ENCODE measurements around the gene ZNF385B.

The ZNF385B gene

GRCh38 chr2:179677746-179678505 is 183.5 kb downstream of the ZNF385B start:
- Histone ChIP-seq H2BK12ac (ENCODE audit: low read length in 2 of 2) (no peak overlapping the region), H3K4me2 (ENCODE audit: low read length, poor library complexity, severe bottlenecking) (no peak overlapping the region), H3K4me1 (ENCODE audit: control insufficient read depth, insufficient read depth, low read depth, low read length) (no peaks in the 10 kb centered on the region), H2AFZ (ENCODE audit: low read depth, low read length) (no peak overlapping the region), H2BK120ac (ENCODE audit: low read depth, low read length) (no peak overlapping the region), H3K9me3 (ENCODE audit: control insufficient read depth, low read length) (no peaks in the 10 kb centered on the region), H3K27ac (ENCODE audit: low read length, poor library complexity, severe bottlenecking) (no peak overlapping the region), H4K91ac (ENCODE audit: low read length) (no peak overlapping the region), H2BK15ac (ENCODE audit: low read depth, poor library complexity, severe bottlenecking) (no peak overlapping the region), H2AK5ac (ENCODE audit: low read length, severe bottlenecking) (no peak overlapping the region), H3K14ac (ENCODE audit: low read length in 2 of 2) (no peak overlapping the region), H3K4ac (ENCODE audit: low read depth in 1 of 2, low read length in 2 of 2) (no peak overlapping the region), H3K36me3 (ENCODE audit: control insufficient read depth in 1 of 2, insufficient read depth in 2 of 2, low read depth in 1 of 2, low read length in 2 of 2) (no peaks in the 10 kb centered on the region), H3K79me1 (replicated peaks; ENCODE audit: low read length, poor library complexity, severe bottlenecking) (no peaks in the 10 kb centered on the region), H3K27me3 (ENCODE audit: control insufficient read depth in 1 of 2, insufficient read depth in 1 of 2, low read length in 2 of 2) (no peaks in the 10 kb centered on the region), H4K8ac (ENCODE audit: low read length) (no peak overlapping the region), H3K9ac (ENCODE audit: low read length) (no peak overlapping the region), H3K18ac (ENCODE audit: low read depth in 1 of 2, low read length in 2 of 2) (no peak overlapping the region), H2BK5ac (ENCODE audit: low read depth, low read length, poor library complexity, severe bottlenecking) (no peak overlapping the region), H3K4me3 (ENCODE audit: insufficient read depth in 1 of 2, low read depth in 1 of 2, low read length in 2 of 2) (no peak overlapping the region), H3K23ac (ENCODE audit: low read length in 2 of 2) (no peak overlapping the region)
- DNase-seq = no peak
- WGBS = no CpG with 5 or more reads among the region's 2 CpGs

GRCh38 chr2:179677077-179677688 is 184.2 kb downstream of the ZNF385B start:
- Histone ChIP-seq H4K8ac (ENCODE audit: low read length) (no peak overlapping the region), H3K23ac (ENCODE audit: low read length in 2 of 2) (no peak overlapping the region), H3K4ac (ENCODE audit: low read depth in 1 of 2, low read length in 2 of 2) (no peak overlapping the region), H3K27me3 (ENCODE audit: control insufficient read depth in 1 of 2, insufficient read depth in 1 of 2, low read length in 2 of 2) (no peaks in the 10 kb centered on the region), H2BK15ac (ENCODE audit: low read depth, poor library complexity, severe bottlenecking) (no peak overlapping the region), H3K18ac (ENCODE audit: low read depth in 1 of 2, low read length in 2 of 2) (no peak overlapping the region), H3K27ac (ENCODE audit: low read length, poor library complexity, severe bottlenecking) (no peak overlapping the region), H3K4me1 (ENCODE audit: control insufficient read depth, insufficient read depth, low read depth, low read length) (no peaks in the 10 kb centered on the region), H3K4me2 (ENCODE audit: low read length, poor library complexity, severe bottlenecking) (no peak overlapping the region), H3K14ac (ENCODE audit: low read length in 2 of 2) (no peak overlapping the region), H3K9ac (ENCODE audit: low read length) (no peak overlapping the region), H2BK120ac (ENCODE audit: low read depth, low read length) (no peak overlapping the region), H3K4me3 (ENCODE audit: insufficient read depth in 1 of 2, low read depth in 1 of 2, low read length in 2 of 2) (no peak overlapping the region), H4K91ac (ENCODE audit: low read length) (no peak overlapping the region), H3K79me1 (replicated peaks; ENCODE audit: low read length, poor library complexity, severe bottlenecking) (no peaks in the 10 kb centered on the region), H2AFZ (ENCODE audit: low read depth, low read length) (no peak overlapping the region), H2AK5ac (ENCODE audit: low read length, severe bottlenecking) (no peak overlapping the region), H3K36me3 (ENCODE audit: control insufficient read depth in 1 of 2, insufficient read depth in 2 of 2, low read depth in 1 of 2, low read length in 2 of 2) (no peaks in the 10 kb centered on the region), H2BK12ac (ENCODE audit: low read length in 2 of 2) (no peak overlapping the region), H3K9me3 (ENCODE audit: control insufficient read depth, low read length) (no peaks in the 10 kb centered on the region), H2BK5ac (ENCODE audit: low read depth, low read length, poor library complexity, severe bottlenecking) (no peak overlapping the region)
- DNase-seq = no peak
- WGBS = 67% methylated on average over 1 of the region's 3 CpGs

- H4K91ac ChIP-seq (ENCODE audit: low read length) = no peak overlapping the region
- no peaks in the 10 kb centered on the region for H3K27me3 ChIP-seq (ENCODE audit: control insufficient read depth in 1 of 2, insufficient read depth in 1 of 2, low read length in 2 of 2)
- H3K27ac ChIP-seq (ENCODE audit: low read length, poor library complexity, severe bottlenecking) = no peak overlapping the region
- H3K9me3 ChIP-seq (ENCODE audit: control insufficient read depth, low read length) = no peaks in the 10 kb centered on the region
- H3K23ac ChIP-seq (ENCODE audit: low read length in 2 of 2) = no peak overlapping the region
- H2AFZ ChIP-seq (ENCODE audit: low read depth, low read length) = no peak overlapping the region
- H4K8ac ChIP-seq (ENCODE audit: low read length) = no peak overlapping the region
- no peak overlapping the region for H2AK5ac ChIP-seq (ENCODE audit: low read length, severe bottlenecking)
- H3K18ac ChIP-seq (ENCODE audit: low read depth in 1 of 2, low read length in 2 of 2) = no peak overlapping the region
- no peak overlapping the region for H2BK120ac ChIP-seq (ENCODE audit: low read depth, low read length)
- no peak overlapping the region for H2BK12ac ChIP-seq (ENCODE audit: low read length in 2 of 2)
- H3K4me3 ChIP-seq (ENCODE audit: insufficient read depth in 1 of 2, low read depth in 1 of 2, low read length in 2 of 2) = no peak overlapping the region
- no peaks in the 10 kb centered on the region for H3K79me1 ChIP-seq (replicated peaks; ENCODE audit: low read length, poor library complexity, severe bottlenecking)
- no peak overlapping the region for H3K14ac ChIP-seq (ENCODE audit: low read length in 2 of 2)
- 78% methylated on average over 1 of the region's 3 CpGs for WGBS
- H3K4ac ChIP-seq (ENCODE audit: low read depth in 1 of 2, low read length in 2 of 2) = no peak overlapping the region
- H2BK5ac ChIP-seq (ENCODE audit: low read depth, low read length, poor library complexity, severe bottlenecking) = no peak overlapping the region
- H3K4me2 ChIP-seq (ENCODE audit: low read length, poor library complexity, severe bottlenecking) = no peak overlapping the region
- no peaks in the 10 kb centered on the region for H3K4me1 ChIP-seq (ENCODE audit: control insufficient read depth, insufficient read depth, low read depth, low read length)
- DNase-seq = no peak
- H3K9ac ChIP-seq (ENCODE audit: low read length) = no peak overlapping the region
- no peak overlapping the region for H2BK15ac ChIP-seq (ENCODE audit: low read depth, poor library complexity, severe bottlenecking)
- no peaks in the 10 kb centered on the region for H3K36me3 ChIP-seq (ENCODE audit: control insufficient read depth in 1 of 2, insufficient read depth in 2 of 2, low read depth in 1 of 2, low read length in 2 of 2)
Measured at GRCh38 chr2:179675435-179675834, 186.0 kb downstream of the ZNF385B start.

GRCh38 chr2:179671043-179671981 is 190.1 kb downstream of the ZNF385B start:
- H2BK120ac ChIP-seq (ENCODE audit: low read depth, low read length) = no peak overlapping the region
- H2AK5ac ChIP-seq (ENCODE audit: low read length, severe bottlenecking) = no peak overlapping the region
- H3K18ac ChIP-seq (ENCODE audit: low read depth in 1 of 2, low read length in 2 of 2) = no peak overlapping the region
- H2BK12ac ChIP-seq (ENCODE audit: low read length in 2 of 2) = no peak overlapping the region
- H3K36me3 ChIP-seq (ENCODE audit: control insufficient read depth in 1 of 2, insufficient read depth in 2 of 2, low read depth in 1 of 2, low read length in 2 of 2) = no peaks in the 10 kb centered on the region
- H2BK15ac ChIP-seq (ENCODE audit: low read depth, poor library complexity, severe bottlenecking) = no peak overlapping the region
- no peak for DNase-seq
- no peak overlapping the region for H3K4me3 ChIP-seq (ENCODE audit: insufficient read depth in 1 of 2, low read depth in 1 of 2, low read length in 2 of 2)
- no peaks in the 10 kb centered on the region for H3K4me1 ChIP-seq (ENCODE audit: control insufficient read depth, insufficient read depth, low read depth, low read length)
- no peaks in the 10 kb centered on the region for H3K9me3 ChIP-seq (ENCODE audit: control insufficient read depth, low read length)
- no peak overlapping the region for H3K9ac ChIP-seq (ENCODE audit: low read length)
- H4K8ac ChIP-seq (ENCODE audit: low read length) = no peak overlapping the region
- no peak overlapping the region for H3K4me2 ChIP-seq (ENCODE audit: low read length, poor library complexity, severe bottlenecking)
- H3K27ac ChIP-seq (ENCODE audit: low read length, poor library complexity, severe bottlenecking) = no peak overlapping the region
- no peak overlapping the region for H2BK5ac ChIP-seq (ENCODE audit: low read depth, low read length, poor library complexity, severe bottlenecking)
- H3K79me1 ChIP-seq (replicated peaks; ENCODE audit: low read length, poor library complexity, severe bottlenecking) = no peaks in the 10 kb centered on the region
- WGBS = 73% methylated on average over 5 of the region's 6 CpGs
- H3K27me3 ChIP-seq (ENCODE audit: control insufficient read depth in 1 of 2, insufficient read depth in 1 of 2, low read length in 2 of 2) = no peaks in the 10 kb centered on the region
- no peak overlapping the region for H2AFZ ChIP-seq (ENCODE audit: low read depth, low read length)
- no peak overlapping the region for H4K91ac ChIP-seq (ENCODE audit: low read length)
- no peak overlapping the region for H3K4ac ChIP-seq (ENCODE audit: low read depth in 1 of 2, low read length in 2 of 2)
- no peak overlapping the region for H3K23ac ChIP-seq (ENCODE audit: low read length in 2 of 2)
- no peak overlapping the region for H3K14ac ChIP-seq (ENCODE audit: low read length in 2 of 2)
